ENCODE results near the gene CIRBP. TPM values are rescaled to one million over a fixed set of nuclear protein-coding genes. Genes with fewer than 3 reads are reported as not detected.

Gene CIRBP
- total and polyA plus RNA-seq, 9 of the 15 experiments (the other 6 are each of a cell fraction or from before 2014, with no cell fraction given): 20.5 to 327 (median 176) TPM

DNA sequence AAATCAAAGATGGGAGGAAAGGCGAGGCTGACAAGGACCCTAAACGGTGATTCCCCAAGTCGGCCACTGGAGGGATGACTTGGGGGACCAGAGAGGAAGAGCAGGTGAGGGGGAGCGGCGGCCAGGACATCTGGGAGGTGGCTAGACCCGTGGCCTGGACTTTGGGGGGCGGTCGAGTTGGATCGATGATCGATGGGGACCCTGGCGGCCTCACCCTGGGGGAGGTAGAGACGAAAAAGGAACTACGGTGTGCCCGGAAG lies 7.7 kb upstream of the CIRBP start (continued):
- TF ChIP-seq, protein P1, sequence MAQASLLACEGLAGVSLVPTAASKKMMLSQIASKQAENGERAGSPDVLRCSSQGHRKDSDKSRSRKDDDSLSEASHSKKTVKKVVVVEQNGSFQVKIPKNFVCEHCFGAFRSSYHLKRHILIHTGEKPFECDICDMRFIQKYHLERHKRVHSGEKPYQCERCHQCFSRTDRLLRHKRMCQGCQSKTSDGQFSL (CRISPR knock-in tag; IDR thresholded peaks at IDR 0.05): peak; percentile 50; the same call in 1 of the 2 replicates
- TF ChIP-seq, protein P1 (tag; IDR thresholded peaks at IDR 0.05): no peak

DNA sequence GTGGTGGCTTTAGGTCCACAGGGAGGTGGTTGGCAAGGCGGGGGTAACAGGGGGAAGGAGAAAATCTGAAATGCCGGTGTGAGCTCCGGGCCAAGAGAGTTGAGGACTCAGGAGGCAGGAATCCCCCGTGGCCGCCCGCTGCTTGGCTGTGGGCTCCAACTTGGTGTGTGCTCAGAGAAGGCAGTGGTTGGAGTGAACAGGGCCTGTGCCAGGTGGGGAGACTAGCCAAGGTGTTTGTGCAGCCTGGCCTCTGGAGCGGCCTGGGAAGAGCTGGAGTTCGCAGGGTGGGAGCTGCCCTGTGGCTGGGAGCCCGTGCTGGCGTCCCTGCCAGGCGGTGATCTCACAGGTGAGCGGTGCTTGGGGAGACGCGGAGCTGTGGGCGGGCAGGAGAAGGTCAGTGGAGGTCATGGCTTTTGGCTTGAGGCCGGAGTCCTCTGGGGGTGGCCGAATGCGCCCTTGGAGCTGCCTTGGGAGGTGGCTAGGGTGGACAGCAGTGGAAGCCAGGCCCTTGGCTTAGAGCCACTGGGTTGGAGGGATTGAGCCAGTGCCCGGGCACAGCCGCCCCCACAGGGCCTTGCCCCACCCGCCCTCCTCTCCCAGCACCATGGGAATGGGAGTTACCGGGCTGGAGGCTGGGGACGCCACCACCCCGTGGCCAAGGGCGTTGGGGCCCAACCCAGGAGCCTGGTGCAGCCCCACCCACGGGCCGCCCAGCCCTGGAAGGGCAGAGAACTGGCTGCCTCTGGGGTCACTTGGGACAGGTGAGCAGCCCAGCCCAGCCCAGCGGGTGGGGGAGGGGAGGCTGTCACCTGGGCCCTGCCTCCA lies 7.1 kb upstream of the CIRBP start:
- BruUV-seq (replicated peaks): no TSS peak
- Histone ChIP-seq H3K9ac (ENCODE audit: insufficient read depth in 1 of 2, low read depth in 2 of 2, low read length in 2 of 2) (peak overlapping the region; percentile 71 to 92), H3K4me3 (peak overlapping the region; percentile 66), H3K27me3 (ENCODE audit: control insufficient read depth in 2 of 2, insufficient read depth in 2 of 2, low read length in 2 of 2) (no peaks in the 10 kb centered on the region), H2AFZ (ENCODE audit: low read depth, low read length) (peak overlapping the region; percentile 67), H3K27ac (ENCODE audit: extremely low read depth, low read depth, low read length) (peak overlapping the region; percentile 83), H4K20me1 (replicated peaks; ENCODE audit: control insufficient read depth, insufficient read depth, low read length) (0 out of 2 replicates have a peak, but pooled peaks cover 4% of the 10 kb centered on the region), H3K36me3 (ENCODE audit: control insufficient read depth, insufficient read depth, low read length) (peaks cover 16% of the 10 kb centered on the region; the same call in 2 of the 3 replicates), H3K4me2 (ENCODE audit: insufficient read depth, low read length) (peak overlapping the region; percentile 84), H3K9me1 (ENCODE audit: control insufficient read depth, insufficient read depth, low read length) (no peaks in the 10 kb centered on the region), H3K79me2 (ENCODE audit: control insufficient read depth, insufficient read depth, low read length) (peaks cover 18% of the 10 kb centered on the region; the same call in 2 of the 3 replicates), H3K4me1 (replicated peaks in 1 of 2; ENCODE audit: control insufficient read depth in 2 of 2, insufficient read depth in 2 of 2, low read length in 2 of 2) (peaks cover 64 to 95% of the 10 kb centered on the region in 2 experiments), H3K9me3 (replicated peaks; ENCODE audit: control insufficient read depth, insufficient read depth, low read depth, low read length) (no peaks in the 10 kb centered on the region)
- in situ Hi-C loops (cut with MboI): no loop called here
- no peak for DNase-seq (ENCODE audit: extremely low read depth in 1 of 4, low spot score in 3 of 4)
- no peak for ATAC-seq
- WGBS (ENCODE audit: insufficient coverage, low coverage, missing lambda C conversion rate): 34% methylated on average over 20 of the region's 28 CpGs
- ChIA-PET CTCF (ENCODE audit: low intra/inter-chr PET ratio) (no interaction called here), POLR2A (interaction anchor here (1.1 to 2.6 kb wide), 2 partner anchors 9 to 11 kb away, joined by 3 to 14 read pairs; no protein-coding TSS in a partner anchor)
- intact Hi-C loops (cut with micrococcal nuclease): no loop called here
- no peak for FAIRE-seq
- no peak for TF ChIP-seq ZNF282 (CRISPR knock-in tag; IDR thresholded peaks at IDR 0.05)
- TF ChIP-seq, protein P2, sequence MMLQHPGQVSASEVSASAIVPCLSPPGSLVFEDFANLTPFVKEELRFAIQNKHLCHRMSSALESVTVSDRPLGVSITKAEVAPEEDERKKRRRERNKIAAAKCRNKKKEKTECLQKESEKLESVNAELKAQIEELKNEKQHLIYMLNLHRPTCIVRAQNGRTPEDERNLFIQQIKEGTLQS (IDR thresholded peaks at IDR 0.05): no peak
- TF ChIP-seq, protein P2 (CRISPR knock-in tag; conservative IDR thresholded peaks at IDR 0.05): no peak
- TF ChIP-seq CHD4 (IDR thresholded peaks at IDR 0.05; ENCODE audit: insufficient read depth, insufficient replicate concordance, low read depth, low read length, poor library complexity, severe bottlenecking): no peak
- TF ChIP-seq, protein P3, sequence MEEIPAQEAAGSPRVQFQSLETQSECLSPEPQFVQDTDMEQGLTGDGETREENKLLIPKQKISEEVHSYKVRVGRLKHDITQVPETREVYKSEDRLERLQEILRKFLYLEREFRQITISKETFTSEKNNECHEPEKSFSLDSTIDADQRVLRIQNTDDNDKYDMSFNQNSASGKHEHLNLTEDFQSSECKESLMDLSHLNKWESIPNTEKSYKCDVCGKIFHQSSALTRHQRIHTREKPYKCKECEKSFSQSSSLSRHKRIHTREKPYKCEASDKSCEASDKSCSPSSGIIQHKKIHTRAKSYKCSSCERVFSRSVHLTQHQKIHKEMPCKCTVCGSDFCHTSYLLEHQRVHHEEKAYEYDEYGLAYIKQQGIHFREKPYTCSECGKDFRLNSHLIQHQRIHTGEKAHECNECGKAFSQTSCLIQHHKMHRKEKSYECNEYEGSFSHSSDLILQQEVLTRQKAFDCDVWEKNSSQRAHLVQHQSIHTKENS (CRISPR knock-in tag; IDR thresholded peaks at IDR 0.05): no peak
- TF ChIP-seq, protein P4, sequence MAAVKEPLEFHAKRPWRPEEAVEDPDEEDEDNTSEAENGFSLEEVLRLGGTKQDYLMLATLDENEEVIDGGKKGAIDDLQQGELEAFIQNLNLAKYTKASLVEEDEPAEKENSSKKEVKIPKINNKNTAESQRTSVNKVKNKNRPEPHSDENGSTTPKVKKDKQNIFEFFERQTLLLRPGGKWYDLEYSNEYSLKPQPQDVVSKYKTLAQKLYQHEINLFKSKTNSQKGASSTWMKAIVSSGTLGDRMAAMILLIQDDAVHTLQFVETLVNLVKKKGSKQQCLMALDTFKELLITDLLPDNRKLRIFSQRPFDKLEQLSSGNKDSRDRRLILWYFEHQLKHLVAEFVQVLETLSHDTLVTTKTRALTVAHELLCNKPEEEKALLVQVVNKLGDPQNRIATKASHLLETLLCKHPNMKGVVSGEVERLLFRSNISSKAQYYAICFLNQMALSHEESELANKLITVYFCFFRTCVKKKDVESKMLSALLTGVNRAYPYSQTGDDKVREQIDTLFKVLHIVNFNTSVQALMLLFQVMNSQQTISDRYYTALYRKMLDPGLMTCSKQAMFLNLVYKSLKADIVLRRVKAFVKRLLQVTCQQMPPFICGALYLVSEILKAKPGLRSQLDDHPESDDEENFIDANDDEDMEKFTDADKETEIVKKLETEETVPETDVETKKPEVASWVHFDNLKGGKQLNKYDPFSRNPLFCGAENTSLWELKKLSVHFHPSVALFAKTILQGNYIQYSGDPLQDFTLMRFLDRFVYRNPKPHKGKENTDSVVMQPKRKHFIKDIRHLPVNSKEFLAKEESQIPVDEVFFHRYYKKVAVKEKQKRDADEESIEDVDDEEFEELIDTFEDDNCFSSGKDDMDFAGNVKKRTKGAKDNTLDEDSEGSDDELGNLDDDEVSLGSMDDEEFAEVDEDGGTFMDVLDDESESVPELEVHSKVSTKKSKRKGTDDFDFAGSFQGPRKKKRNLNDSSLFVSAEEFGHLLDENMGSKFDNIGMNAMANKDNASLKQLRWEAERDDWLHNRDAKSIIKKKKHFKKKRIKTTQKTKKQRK (IDR thresholded peaks at IDR 0.05; ENCODE audit: borderline replicate concordance, low read depth, low read length): no peak
- TF ChIP-seq, protein P5, sequence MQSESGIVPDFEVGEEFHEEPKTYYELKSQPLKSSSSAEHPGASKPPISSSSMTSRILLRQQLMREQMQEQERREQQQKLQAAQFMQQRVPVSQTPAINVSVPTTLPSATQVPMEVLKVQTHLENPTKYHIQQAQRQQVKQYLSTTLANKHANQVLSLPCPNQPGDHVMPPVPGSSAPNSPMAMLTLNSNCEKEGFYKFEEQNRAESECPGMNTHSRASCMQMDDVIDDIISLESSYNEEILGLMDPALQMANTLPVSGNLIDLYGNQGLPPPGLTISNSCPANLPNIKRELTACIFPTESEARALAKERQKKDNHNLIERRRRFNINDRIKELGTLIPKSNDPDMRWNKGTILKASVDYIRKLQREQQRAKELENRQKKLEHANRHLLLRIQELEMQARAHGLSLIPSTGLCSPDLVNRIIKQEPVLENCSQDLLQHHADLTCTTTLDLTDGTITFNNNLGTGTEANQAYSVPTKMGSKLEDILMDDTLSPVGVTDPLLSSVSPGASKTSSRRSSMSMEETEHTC (IDR thresholded peaks at IDR 0.05): no peak
- no peak for TF ChIP-seq CBX8 (IDR thresholded peaks at IDR 0.05; ENCODE audit: borderline replicate concordance, extremely low read depth, low read depth, low read length, poor library complexity, severe bottlenecking)

All from K562 (cell line).